ENCODE results near the gene PSTPIP2. TPM values are rescaled to one million over a fixed set of nuclear protein-coding genes. Genes with fewer than 3 reads are reported as not detected.

PSTPIP2 gene, protein sequence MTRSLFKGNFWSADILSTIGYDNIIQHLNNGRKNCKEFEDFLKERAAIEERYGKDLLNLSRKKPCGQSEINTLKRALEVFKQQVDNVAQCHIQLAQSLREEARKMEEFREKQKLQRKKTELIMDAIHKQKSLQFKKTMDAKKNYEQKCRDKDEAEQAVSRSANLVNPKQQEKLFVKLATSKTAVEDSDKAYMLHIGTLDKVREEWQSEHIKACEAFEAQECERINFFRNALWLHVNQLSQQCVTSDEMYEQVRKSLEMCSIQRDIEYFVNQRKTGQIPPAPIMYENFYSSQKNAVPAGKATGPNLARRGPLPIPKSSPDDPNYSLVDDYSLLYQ
- 1.8 and 2.7 TPM in 2 replicates for total RNA-seq

DNA sequence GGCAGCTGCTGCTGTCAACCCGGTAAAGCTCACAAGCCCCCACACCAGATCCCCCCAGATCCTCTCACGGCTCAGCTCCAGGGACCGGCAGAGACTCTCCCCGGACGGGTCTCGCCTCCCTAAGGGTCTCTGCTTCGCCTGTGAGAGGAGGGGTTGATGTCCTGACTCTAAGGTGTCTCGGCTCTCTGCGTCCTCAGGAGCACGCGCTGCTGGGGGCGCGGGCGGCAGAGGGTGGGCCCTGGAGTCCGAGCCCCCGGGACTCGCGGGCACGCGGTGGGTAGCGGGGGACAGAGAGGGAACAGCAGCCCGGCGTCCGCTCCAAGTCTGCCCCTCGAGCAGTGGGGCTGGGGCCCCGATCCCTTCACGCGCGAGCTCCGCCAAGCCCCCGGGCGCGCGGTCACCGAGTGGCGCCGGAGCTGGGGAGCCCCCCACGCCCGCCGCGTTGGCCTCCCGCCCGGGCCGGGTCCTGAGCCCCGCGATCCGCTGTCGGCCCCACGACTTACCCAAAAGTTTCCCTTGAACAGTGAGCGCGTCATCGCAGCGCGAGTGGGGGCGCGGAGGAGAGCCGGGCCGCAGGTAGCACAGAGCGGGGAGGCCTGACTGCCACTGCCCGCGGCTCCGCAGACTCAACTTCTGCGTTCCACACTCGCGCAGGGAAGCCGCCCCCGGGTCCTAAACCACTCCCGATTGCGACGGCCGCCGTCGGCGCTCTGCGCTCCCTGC is at the start of gene PSTPIP2:
TSS of gene PSTPIP2 (minus strand) at position 608 of the 723 bp plus-strand sequence. CDS start at position 536, 72 bp downstream.

DNA sequence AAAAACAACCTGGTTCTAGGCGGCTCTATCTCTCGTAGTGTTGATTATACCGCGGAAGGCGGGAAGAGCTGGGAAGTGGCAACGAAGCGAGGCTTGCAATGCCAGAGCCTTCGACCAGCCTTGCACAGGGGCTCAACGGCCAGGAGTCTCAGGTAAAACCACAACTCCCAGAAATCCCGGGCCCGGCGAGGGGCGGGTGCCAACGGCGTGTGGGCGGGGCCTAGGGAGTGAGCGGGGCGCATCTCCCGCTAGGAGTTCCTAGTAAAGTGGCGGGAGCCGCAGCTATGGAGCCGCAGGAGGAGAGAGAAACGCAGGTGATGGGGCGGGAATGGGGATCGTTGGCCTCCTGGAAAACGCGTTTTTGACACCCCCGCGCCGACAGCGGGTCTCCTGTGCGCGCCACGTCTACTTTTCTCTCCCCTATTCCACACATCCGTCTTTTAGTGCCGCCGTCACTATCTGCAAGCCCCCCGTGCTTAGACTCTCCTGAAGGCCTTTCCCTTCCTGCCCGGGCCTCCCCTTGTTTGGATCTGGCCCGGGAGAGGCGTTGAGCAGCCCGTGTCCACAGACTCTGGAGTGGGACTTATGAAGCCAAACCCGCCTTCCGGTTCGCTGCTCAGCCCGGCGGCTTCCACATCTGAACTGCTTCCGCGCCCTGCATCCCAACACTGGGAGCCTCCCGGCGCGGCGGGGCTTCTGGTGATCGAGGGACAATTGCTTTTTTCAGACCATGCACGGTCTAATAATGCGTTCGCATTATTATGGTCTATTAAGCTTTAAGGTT is 32.3 kb upstream of the PSTPIP2 start, which contains the start of gene HAUS1:
TSS of gene HAUS1 (plus strand) at position 258 of the 784 bp plus-strand sequence. CDS start at position 285, 27 bp downstream.

DNA sequence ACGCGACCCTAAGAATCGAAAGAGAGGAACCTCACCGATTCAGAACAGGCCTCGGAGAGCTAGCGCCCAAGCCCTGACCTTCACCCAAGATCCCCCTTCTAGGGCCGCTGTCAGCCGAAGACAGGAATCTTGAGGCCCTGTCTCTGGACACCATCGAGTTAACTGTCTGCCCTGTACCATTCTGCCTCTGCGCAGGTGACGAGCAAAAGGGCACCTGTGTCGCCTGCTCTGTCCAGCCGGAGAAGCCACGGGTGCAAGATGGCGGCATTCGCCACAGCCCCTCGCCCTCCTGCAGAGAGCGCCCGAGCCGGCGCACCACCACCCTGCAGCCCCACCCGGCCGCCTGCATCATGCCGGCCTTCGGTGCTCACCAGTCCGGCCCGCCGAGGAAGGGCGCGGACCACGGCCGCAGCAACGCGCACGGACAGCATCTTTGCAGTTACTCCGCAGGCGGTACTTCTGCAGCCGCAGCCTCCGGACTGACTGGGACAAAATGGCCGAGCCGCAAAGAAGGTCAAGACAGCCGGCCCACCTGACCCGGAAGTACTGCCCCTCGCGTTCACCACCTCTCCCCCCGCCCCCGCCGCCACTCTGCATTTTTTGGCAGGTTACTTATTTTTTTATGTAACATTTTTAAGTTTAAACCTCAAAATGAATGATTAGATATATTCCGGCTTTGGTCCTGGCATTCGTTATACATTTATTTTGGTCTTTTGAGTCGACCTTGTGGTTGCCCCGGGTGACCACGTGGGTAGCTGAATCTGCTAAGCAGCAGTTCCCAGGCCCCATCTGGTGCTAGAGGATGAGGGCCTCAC is 25.9 kb upstream of the PSTPIP2 start, which contains the start of gene ATP5F1A:
TSS of gene ATP5F1A (minus strand) at position 496 of the 815 bp plus-strand sequence. CDS start at position 431, 65 bp downstream.

DNA sequence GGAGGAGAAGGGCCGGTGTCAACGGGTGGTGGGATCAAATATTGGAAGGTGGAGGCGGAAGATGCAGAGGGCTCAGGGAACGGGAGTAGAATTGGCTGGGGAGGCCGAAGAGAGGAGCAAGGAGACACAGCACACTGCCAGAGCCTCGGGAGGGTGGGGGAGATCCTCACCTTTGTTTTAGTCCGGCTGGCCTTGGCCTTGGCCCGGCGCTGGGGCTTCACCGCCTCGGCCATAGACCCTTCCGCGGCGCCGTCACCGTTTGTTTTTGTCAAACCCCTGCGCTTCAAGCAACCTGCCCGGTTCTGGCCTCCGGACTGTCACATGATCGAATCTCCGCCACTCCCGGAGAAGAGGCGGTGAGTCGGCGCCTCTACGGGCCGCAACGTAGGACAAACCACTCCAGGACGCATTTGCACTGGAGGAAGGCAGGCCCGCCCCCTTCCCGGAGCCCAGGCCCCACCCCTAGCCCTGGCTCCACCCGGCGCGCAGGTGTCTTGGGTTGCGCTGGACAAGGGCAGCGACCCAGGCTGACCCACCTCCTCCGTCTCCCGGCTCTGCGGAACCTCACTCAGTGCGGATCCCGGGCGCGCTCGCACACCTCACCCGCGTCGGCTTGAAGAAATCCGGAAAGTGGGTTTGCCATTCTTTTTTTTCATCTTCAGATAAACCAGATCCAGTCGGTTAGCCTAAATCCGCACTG is 104.9 kb downstream of the PSTPIP2 start, which contains the start of gene EPG5:
TSS of gene EPG5 (minus strand) at position 323 of the 700 bp plus-strand sequence. CDS start at position 233, 90 bp downstream.

Other genes starting within 250 kb of the PSTPIP2 start
- 1.1 and 1.5 TPM in 2 replicates for gene SIGLEC15, start 246.6 kb downstream of the PSTPIP2 start, total RNA-seq
- 29.9 and 36.7 TPM in 2 replicates for gene EPG5, start 104.9 kb downstream of the PSTPIP2 start, total RNA-seq
- gene ATP5F1A, start 26.0 kb upstream of the PSTPIP2 start, total RNA-seq, result 708 and 733 TPM in 2 replicates
- gene HAUS1, start 32.1 kb upstream of the PSTPIP2 start, total RNA-seq, result 23.1 and 30.5 TPM in 2 replicates

Data from aortic smooth muscle cell (primary cell).